A172 (cell line): ENCODE results near the gene ITGB5. TPM values are rescaled to one million over a fixed set of nuclear protein-coding genes. Genes with fewer than 3 reads are reported as not detected.

Source experiments
- DNase-seq: peaks from one replicate; pipeline ENCODE4 v3.0.0-alpha.2; 2015; ENCODE audit warnings: low spot score
- total RNA-seq: library from RNA; depleted of rRNA; stranded (reverse); fragments of >200 nt; shearing (Covaris generic); gene quantifications from 2 replicates; pipeline ENCODE4 v1.2.3, GENCODE V29; 2014

The ITGB5 gene
- total RNA-seq, 1 experiment from 2014 or later = 146 TPM

GRCh38 chr3:124815781-124816180 lies 71.4 kb downstream of the ITGB5 start:
- no peak for DNase-seq

- no peak for DNase-seq
These were observed 72.3 kb downstream of the ITGB5 start for GRCh38 chr3:124814620-124815421.

- DNase-seq = no peak
These were observed 73.6 kb downstream of the ITGB5 start for GRCh38 chr3:124813541-124813940.

- peak; percentile 97 for DNase-seq
These were observed 74.6 kb downstream of the ITGB5 start for GRCh38 chr3:124812291-124813265.

- DNase-seq = peak; percentile 74
These were observed 75.7 kb downstream of the ITGB5 start for GRCh38 chr3:124811436-124811835.

GRCh38 chr3:124810970-124811369 lies 76.2 kb downstream of the ITGB5 start:
- no peak for DNase-seq

- no peak for DNase-seq
These were observed 78.1 kb downstream of the ITGB5 start for GRCh38 chr3:124809039-124809438.

GRCh38 chr3:124805671-124806070 lies 81.5 kb downstream of the ITGB5 start:
- DNase-seq = no peak

GRCh38 chr3:124804875-124805274 lies 82.3 kb downstream of the ITGB5 start:
- no peak for DNase-seq

- no peak for DNase-seq
These were observed 84.5 kb downstream of the ITGB5 start for GRCh38 chr3:124802702-124803101.

GRCh38 chr3:124802061-124802698 lies 85.0 kb downstream of the ITGB5 start:
- DNase-seq = no peak

GRCh38 chr3:124800511-124801258 lies 86.5 kb downstream of the ITGB5 start:
- peak; percentile 55 for DNase-seq

GRCh38 chr3:124800076-124800475 lies 87.1 kb downstream of the ITGB5 start:
- DNase-seq = no peak

GRCh38 chr3:124799676-124800075 lies 87.5 kb downstream of the ITGB5 start:
- no peak for DNase-seq

GRCh38 chr3:124797426-124797945 lies 89.7 kb downstream of the ITGB5 start:
- DNase-seq = no peak

GRCh38 chr3:124796477-124796876 lies 90.7 kb downstream of the ITGB5 start:
- DNase-seq = no peak

GRCh38 chr3:124793054-124793739 lies 94.0 kb downstream of the ITGB5 start:
- DNase-seq = peak; percentile 63

GRCh38 chr3:124792341-124793040 lies 94.7 kb downstream of the ITGB5 start:
- no peak for DNase-seq

GRCh38 chr3:124791639-124792151 lies 95.5 kb downstream of the ITGB5 start:
- DNase-seq = peak; percentile 49

- DNase-seq = no peak
These were observed 96.0 kb downstream of the ITGB5 start for GRCh38 chr3:124791142-124791541.
